ENCODE results near the gene DGKB. TPM values are rescaled to one million over a fixed set of nuclear protein-coding genes. Genes with fewer than 3 reads are reported as not detected.
A peak's percentile ranks its signal among the peaks of the same experiment; 100 is the strongest.

Gene DGKB
- total RNA-seq, 8 experiments from 2014 or later: 0.22 to 13.6 (median 9.0) TPM

DNA sequence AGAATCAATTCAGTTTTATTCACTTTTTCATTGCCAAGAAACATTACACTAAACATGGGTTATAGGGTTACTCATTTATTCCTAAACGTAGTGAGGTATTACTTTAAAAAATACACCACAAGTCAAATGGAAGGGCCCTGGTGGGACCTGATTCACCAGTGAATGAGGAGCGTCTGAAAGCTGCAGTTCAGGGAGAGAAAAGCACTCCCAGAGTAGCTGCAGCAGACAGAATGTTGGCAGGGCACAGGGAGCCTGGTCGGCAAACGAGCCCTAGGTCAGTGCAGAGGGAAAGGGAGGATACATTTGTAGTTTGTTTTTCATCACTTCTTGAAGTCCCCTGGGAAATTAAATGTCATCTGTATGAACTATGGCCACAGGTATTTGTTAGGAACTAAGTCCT lies 551.4 kb downstream of the DGKB start:
- in situ Hi-C loops (cut with MboI; ENCODE audit: low pct_unique_long_range_greater_than_20kb in 2 of 9, low sequenced_read_pairs in 9 of 9, unreplicated experiment in 9 of 9): no loop called here
- peak in 4 of 8 experiments; percentile 44 to 60 (median 52) for ATAC-seq (replicated peaks in 6 of 8)
- Histone ChIP-seq H3K4me1 (replicated peaks in 1 of 2) (no peaks in the 10 kb centered on the region), H3K27ac (no peak overlapping the region), H3K4me3 (no peak overlapping the region)
- 13 to 84% (median 46%) methylated on average over 1 to 4 of the region's 4 CpGs; no CpG with 5 or more reads in 1 of the 10 experiments for WGBS, 10 experiments

DNA sequence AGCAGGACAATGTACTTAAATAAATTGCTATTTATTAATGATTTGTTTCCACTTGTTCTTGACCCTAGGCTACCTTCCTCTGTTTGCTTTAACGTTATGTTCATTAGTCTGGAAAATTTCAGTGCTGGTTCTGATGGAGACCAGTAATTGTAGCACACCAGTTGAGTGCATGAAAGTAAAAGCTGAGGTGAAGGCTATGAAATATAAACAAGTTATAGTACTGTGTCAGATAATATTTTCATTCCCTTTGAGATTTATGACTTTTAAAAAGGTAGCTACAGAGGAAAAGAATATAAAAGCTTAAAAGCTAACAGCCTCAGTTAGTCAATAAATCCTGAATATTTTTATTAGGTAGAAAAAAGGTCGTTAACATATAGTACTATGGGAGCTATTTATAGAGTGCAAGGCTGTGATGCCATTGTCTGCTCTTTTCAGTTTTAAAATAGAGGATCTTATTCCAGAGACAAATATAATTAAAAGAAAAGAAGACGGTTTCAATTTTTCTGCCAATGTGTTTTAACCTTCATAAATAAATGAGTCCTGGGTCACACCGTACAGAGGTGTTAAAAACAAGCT lies 561.3 kb downstream of the DGKB start:
- H3K4me1 ChIP-seq (replicated peaks in 1 of 2): peaks cover 7 to 20% of the 10 kb centered on the region in 2 donors
- in situ Hi-C loops (cut with MboI; ENCODE audit: low pct_unique_long_range_greater_than_20kb in 2 of 9, low sequenced_read_pairs in 9 of 9, unreplicated experiment in 9 of 9): no loop called here
- no peak overlapping the region for H3K4me3 ChIP-seq
- peak overlapping the region in 1 of 2 donors; percentile 34 for H3K27ac ChIP-seq
- 7 to 94% (median 43%) methylated on average over 1 to 4 of the region's 4 CpGs; no CpG with 5 or more reads in 1 of the 10 experiments for WGBS, 10 experiments
- ATAC-seq (replicated peaks in 6 of 8): peak in 5 of 8 experiments; percentile 35 to 89 (median 58)

- peak in 3 of 8 experiments; percentile 13 to 18 (median 14) for ATAC-seq (replicated peaks in 6 of 8)
- 0 to 53% (median 23%) methylated on average over 1 to 2 of the region's 2 CpGs; no CpG with 5 or more reads in 3 of the 10 experiments for WGBS, 10 experiments
- Histone ChIP-seq H3K4me1 (replicated peaks in 1 of 2) (peaks cover 7 to 20% of the 10 kb centered on the region in 2 donors), H3K27ac (no peak overlapping the region), H3K4me3 (no peak overlapping the region)
- in situ Hi-C loops (cut with MboI; ENCODE audit: low pct_unique_long_range_greater_than_20kb in 2 of 9, low sequenced_read_pairs in 9 of 9, unreplicated experiment in 9 of 9): no loop called here
Observed at GRCh38 chr7:14340393-14341074, 562.0 kb downstream of the DGKB start.

- H3K4me1 ChIP-seq (replicated peaks in 1 of 2): peaks cover 7 to 20% of the 10 kb centered on the region in 2 donors
- no peak overlapping the region for H3K27ac ChIP-seq
- H3K4me3 ChIP-seq: no peak overlapping the region
- WGBS, 10 experiments: 32 to 100% (median 91%) methylated on average over 2 of the region's 2 CpGs; no CpG with 5 or more reads in 1 of the 10 experiments
- in situ Hi-C loops (cut with MboI; ENCODE audit: low pct_unique_long_range_greater_than_20kb in 2 of 9, low sequenced_read_pairs in 9 of 9, unreplicated experiment in 9 of 9): no loop called here
- no peak for ATAC-seq (replicated peaks in 6 of 8)
Observed at GRCh38 chr7:14339861-14340260, 562.7 kb downstream of the DGKB start.

DNA sequence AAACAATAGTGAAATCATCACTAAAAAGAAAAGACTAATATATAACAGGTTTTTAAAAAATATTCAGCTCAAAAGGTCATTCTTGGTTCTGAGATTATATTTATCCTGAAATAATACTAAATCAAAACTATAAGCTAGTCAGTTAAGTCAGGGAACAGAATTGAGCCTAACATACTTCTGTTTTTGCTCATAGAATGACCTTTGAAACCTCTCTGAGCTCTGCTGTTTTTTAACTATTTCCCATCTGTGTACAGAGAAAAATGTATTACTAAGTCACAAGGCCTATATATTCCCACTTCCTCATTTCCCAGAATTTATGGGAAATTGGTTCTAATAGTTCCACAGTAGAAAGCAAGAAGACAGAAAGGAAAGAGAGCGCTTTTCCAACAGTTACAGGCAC lies 566.3 kb downstream of the DGKB start:
- no peak overlapping the region for H3K4me3 ChIP-seq
- ATAC-seq (replicated peaks in 6 of 8): no peak
- WGBS, 10 experiments: 78 to 100% (median 95%) methylated on average over 1 of the region's 1 CpG; no CpG with 5 or more reads in 6 of the 10 experiments
- H3K27ac ChIP-seq: no peak overlapping the region
- in situ Hi-C loops (cut with MboI; ENCODE audit: low pct_unique_long_range_greater_than_20kb in 2 of 9, low sequenced_read_pairs in 9 of 9, unreplicated experiment in 9 of 9): no loop called here
- peaks cover 7 to 15% of the 10 kb centered on the region in 2 donors for H3K4me1 ChIP-seq (replicated peaks in 1 of 2)

GRCh38 chr7:14332155-14332554 lies 570.4 kb downstream of the DGKB start:
- peaks cover 0 to 6% of the 10 kb centered on the region in 2 donors for H3K4me1 ChIP-seq (replicated peaks in 1 of 2)
- H3K4me3 ChIP-seq: no peak overlapping the region
- no peak overlapping the region for H3K27ac ChIP-seq
- in situ Hi-C loops (cut with MboI; ENCODE audit: low pct_unique_long_range_greater_than_20kb in 2 of 9, low sequenced_read_pairs in 9 of 9, unreplicated experiment in 9 of 9): no loop called here
- 17 to 100% (median 68%) methylated on average over 1 to 5 of the region's 5 CpGs; no CpG with 5 or more reads in 1 of the 10 experiments for WGBS, 10 experiments
- ATAC-seq (replicated peaks in 6 of 8): no peak

GRCh38 chr7:14324767-14325166 lies 577.8 kb downstream of the DGKB start:
- peaks cover 0 to 3% of the 10 kb centered on the region in 2 donors for H3K4me1 ChIP-seq (replicated peaks in 1 of 2)
- no peak overlapping the region for H3K4me3 ChIP-seq
- 0 to 56% (median 28%) methylated on average over 1 to 3 of the region's 3 CpGs; no CpG with 5 or more reads in 3 of the 10 experiments for WGBS, 10 experiments
- ATAC-seq (replicated peaks in 6 of 8): no peak
- no peak overlapping the region for H3K27ac ChIP-seq
- in situ Hi-C loops (cut with MboI; ENCODE audit: low pct_unique_long_range_greater_than_20kb in 2 of 9, low sequenced_read_pairs in 9 of 9, unreplicated experiment in 9 of 9): no loop called here

- in situ Hi-C loops (cut with MboI; ENCODE audit: low pct_unique_long_range_greater_than_20kb in 2 of 9, low sequenced_read_pairs in 9 of 9, unreplicated experiment in 9 of 9): no loop called here
- Histone ChIP-seq H3K27ac (no peak overlapping the region), H3K4me3 (no peak overlapping the region), H3K4me1 (replicated peaks in 1 of 2) (no peaks in the 10 kb centered on the region)
- 89 to 100% (median 100%) methylated on average over 1 to 2 of the region's 2 CpGs; no CpG with 5 or more reads in 5 of the 10 experiments for WGBS, 10 experiments
- ATAC-seq (replicated peaks in 6 of 8): no peak
Observed at GRCh38 chr7:14322724-14323123, 579.8 kb downstream of the DGKB start.

DNA sequence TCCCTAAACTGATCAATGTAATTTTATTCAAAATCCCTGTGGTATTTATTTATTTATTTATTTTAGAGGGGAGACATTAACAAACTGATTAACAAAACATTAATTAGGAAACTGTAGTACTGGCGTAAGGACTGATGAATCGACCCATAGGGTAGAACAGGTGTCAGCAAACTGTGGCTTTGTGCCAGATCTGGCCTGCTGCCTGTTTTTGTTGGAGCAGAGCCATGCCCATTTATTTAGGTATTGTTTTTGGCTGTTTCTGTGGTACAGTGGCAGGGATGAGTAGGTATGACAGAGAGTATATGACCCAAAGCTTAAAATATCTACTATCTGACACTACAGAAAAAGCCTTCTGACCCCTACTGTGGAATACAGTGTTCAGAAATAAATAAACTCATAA lies 580.6 kb downstream of the DGKB start:
- H3K4me1 ChIP-seq (replicated peaks in 1 of 2): no peaks in the 10 kb centered on the region
- in situ Hi-C loops (cut with MboI; ENCODE audit: low pct_unique_long_range_greater_than_20kb in 2 of 9, low sequenced_read_pairs in 9 of 9, unreplicated experiment in 9 of 9): no loop called here
- ATAC-seq (replicated peaks in 6 of 8): no peak
- no peak overlapping the region for H3K4me3 ChIP-seq
- 0 to 100% (median 65%) methylated on average over 2 of the region's 2 CpGs; no CpG with 5 or more reads in 4 of the 10 experiments for WGBS, 10 experiments
- H3K27ac ChIP-seq: no peak overlapping the region

DNA sequence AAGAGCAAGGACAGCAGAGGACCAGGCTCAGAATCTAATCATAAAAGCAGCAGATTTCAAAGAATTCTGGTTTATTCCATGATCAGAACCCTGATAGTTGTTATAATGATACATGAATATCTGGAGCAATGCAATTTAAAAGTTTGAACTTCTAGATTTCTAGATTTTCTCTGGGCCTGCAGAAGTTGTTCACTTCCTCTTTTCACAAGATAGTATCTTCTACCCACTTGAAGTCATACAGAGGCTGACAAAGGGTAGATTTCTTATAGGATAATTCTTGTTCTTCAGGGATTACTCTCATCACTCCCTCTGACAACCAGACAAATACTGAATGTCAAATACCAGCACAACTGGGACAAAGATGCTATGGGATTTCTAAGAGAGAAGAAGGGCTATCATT lies 593.1 kb downstream of the DGKB start:
- in situ Hi-C loops (cut with MboI; ENCODE audit: low pct_unique_long_range_greater_than_20kb in 2 of 9, low sequenced_read_pairs in 9 of 9, unreplicated experiment in 9 of 9): no loop called here
- Histone ChIP-seq H3K4me3 (no peak overlapping the region), H3K27ac (no peak overlapping the region), H3K4me1 (replicated peaks in 1 of 2) (no peaks in the 10 kb centered on the region)
- ATAC-seq (replicated peaks in 6 of 8): no peak

DNA sequence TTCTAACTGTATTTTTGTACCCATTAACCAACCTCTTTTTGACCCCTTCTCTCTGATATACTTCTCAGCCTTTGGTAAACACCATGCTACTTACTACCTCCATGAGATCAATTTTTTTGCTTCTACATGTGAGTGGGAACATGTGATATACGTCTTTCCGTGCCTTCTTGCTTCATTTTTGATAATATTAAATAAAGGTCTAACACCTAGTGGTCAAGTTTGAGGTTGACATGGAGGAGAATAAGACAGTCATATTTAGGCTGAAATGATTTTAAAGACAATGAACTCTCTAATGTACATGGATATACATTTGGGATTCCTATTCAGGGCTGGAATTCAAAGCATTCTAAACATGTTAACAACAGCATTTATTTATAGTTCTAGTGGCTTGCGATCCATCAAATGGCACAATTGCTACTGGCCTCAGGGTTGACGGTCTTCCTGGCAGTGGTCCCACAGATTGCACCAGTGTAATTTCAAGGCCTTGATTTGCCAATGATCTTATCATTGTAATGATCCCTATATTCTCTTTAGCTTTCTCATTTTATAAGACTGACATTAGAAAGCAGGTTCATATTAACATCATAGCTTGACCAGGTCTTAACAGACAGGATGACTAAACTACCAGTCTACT lies 597.2 kb downstream of the DGKB start:
- Histone ChIP-seq H3K4me1 (replicated peaks in 1 of 2) (no peaks in the 10 kb centered on the region), H3K27ac (no peak overlapping the region), H3K4me3 (no peak overlapping the region)
- ATAC-seq (replicated peaks in 6 of 8): no peak
- 47 to 100% (median 92%) methylated on average over 2 to 4 of the region's 4 CpGs; no CpG with 5 or more reads in 1 of the 10 experiments for WGBS, 10 experiments
- in situ Hi-C loops (cut with MboI; ENCODE audit: low pct_unique_long_range_greater_than_20kb in 2 of 9, low sequenced_read_pairs in 9 of 9, unreplicated experiment in 9 of 9): no loop called here

GRCh38 chr7:14303536-14303935 lies 599.0 kb downstream of the DGKB start:
- H3K27ac ChIP-seq: no peak overlapping the region
- no peaks in the 10 kb centered on the region for H3K4me1 ChIP-seq (replicated peaks in 1 of 2)
- WGBS, 10 experiments: 20 to 100% (median 75%) methylated on average over 1 to 2 of the region's 2 CpGs; no CpG with 5 or more reads in 2 of the 10 experiments
- in situ Hi-C loops (cut with MboI; ENCODE audit: low pct_unique_long_range_greater_than_20kb in 2 of 9, low sequenced_read_pairs in 9 of 9, unreplicated experiment in 9 of 9): no loop called here
- H3K4me3 ChIP-seq: no peak overlapping the region
- no peak for ATAC-seq (replicated peaks in 6 of 8)

DNA sequence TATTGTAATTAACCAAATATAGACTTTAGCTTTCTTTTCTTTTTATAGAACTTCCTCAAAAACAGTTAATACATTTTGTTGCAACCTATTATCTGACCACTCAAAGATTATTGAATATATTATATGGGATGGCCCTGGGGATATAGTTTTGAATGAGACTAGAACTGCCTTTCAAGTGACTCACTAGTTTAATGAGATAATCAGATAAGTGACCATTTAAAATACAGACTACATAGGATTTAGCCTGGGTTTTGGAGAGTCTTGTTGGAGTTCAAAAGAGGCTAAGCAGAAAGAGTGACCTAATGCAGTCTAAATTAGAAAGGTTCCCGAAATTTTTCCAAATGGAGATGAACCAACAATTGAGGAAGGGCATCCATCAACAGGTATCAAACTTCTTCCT lies 607.9 kb downstream of the DGKB start:
- WGBS, 10 experiments: 0 to 100% (median 47%) methylated on average over 1 of the region's 1 CpG; no CpG with 5 or more reads in 2 of the 10 experiments
- no peak overlapping the region for H3K4me3 ChIP-seq
- H3K4me1 ChIP-seq (replicated peaks in 1 of 2): no peaks in the 10 kb centered on the region
- no peak for ATAC-seq (replicated peaks in 6 of 8)
- no peak overlapping the region for H3K27ac ChIP-seq
- in situ Hi-C loops (cut with MboI; ENCODE audit: low pct_unique_long_range_greater_than_20kb in 2 of 9, low sequenced_read_pairs in 9 of 9, unreplicated experiment in 9 of 9): no loop called here
